ENCODE data around the gene SLC35A5. TPM values are rescaled to one million over a fixed set of nuclear protein-coding genes. Genes with fewer than 3 reads are reported as not detected.

SLC35A5 gene
- total and polyA plus RNA-seq, 2 of the 13 experiments (the other 11 are each of a cell fraction or from before 2014, with no cell fraction given): 15.5 to 26.5 TPM

- TF ChIP-seq GFI1 (CRISPR knock-in tag; IDR thresholded peaks at IDR 0.05; ENCODE audit: borderline replicate concordance) (no peak), ZFY (CRISPR knock-in tag; IDR thresholded peaks at IDR 0.05) (no peak; the same call in 1 of the 2 replicates), ZBTB42 (CRISPR knock-in tag; IDR thresholded peaks at IDR 0.05) (no peak), ONECUT2 (CRISPR knock-in tag; IDR thresholded peaks at IDR 0.05) (no peak), MIER3 (CRISPR knock-in tag; IDR thresholded peaks at IDR 0.05; ENCODE audit: borderline replicate concordance) (no peak), POLR2G (IDR thresholded peaks at IDR 0.05; ENCODE audit: low read depth, low read length) (no peak), SIX4 (CRISPR knock-in tag; IDR thresholded peaks at IDR 0.05) (no peak), ZNF317 (CRISPR knock-in tag; IDR thresholded peaks at IDR 0.05) (no peak), HES4 (CRISPR knock-in tag; IDR thresholded peaks at IDR 0.05; ENCODE audit: borderline replicate concordance) (no peak), CREB1 (IDR thresholded peaks at IDR 0.05) (peak; percentile 83), CREB1 (CRISPR knock-in tag; IDR thresholded peaks at IDR 0.05) (peak; percentile 95), ZBED4 (CRISPR knock-in tag; IDR thresholded peaks at IDR 0.05; ENCODE audit: borderline replicate concordance) (no peak), ZNF143 (CRISPR knock-in tag; IDR thresholded peaks at IDR 0.05) (no peak), KDM5A (IDR thresholded peaks at IDR 0.05; ENCODE audit: borderline replicate concordance, low read length) (peak; percentile 57; the same call in 1 of the 2 replicates), SP5 (CRISPR knock-in tag; IDR thresholded peaks at IDR 0.05; ENCODE audit: borderline replicate concordance, low read depth) (no peak), AGO2 (optimal IDR thresholded peaks at IDR 0.05; ENCODE audit: low read depth, low read length) (no peak), ZBTB1 (CRISPR knock-in tag; IDR thresholded peaks at IDR 0.05; ENCODE audit: borderline replicate concordance) (no peak), E2F5 (CRISPR knock-in tag; conservative IDR thresholded peaks at IDR 0.05) (no peak), CREB3 (CRISPR knock-in tag; IDR thresholded peaks at IDR 0.05) (no peak), ZSCAN22 (CRISPR knock-in tag; IDR thresholded peaks at IDR 0.05) (no peak)
- TF ChIP-seq, protein P1, sequence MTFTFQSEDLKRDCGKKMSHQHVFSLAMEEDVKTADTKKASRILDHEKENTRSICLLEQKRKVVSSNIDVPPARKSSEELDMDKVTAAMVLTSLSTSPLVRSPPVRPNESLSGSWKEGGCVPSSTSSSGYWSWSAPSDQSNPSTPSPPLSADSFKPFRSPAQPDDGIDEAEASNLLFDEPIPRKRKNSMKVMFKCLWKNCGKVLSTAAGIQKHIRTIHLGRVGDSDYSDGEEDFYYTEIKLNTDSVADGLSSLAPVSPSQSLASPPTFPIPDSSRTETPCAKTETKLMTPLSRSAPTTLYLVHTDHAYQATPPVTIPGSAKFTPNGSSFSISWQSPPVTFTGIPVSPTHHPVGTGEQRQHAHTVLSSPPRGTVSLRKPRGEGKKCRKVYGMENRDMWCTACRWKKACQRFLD (CRISPR knock-in tag; IDR thresholded peaks at IDR 0.05; ENCODE audit: borderline replicate concordance): no peak
- TF ChIP-seq, protein P2, sequence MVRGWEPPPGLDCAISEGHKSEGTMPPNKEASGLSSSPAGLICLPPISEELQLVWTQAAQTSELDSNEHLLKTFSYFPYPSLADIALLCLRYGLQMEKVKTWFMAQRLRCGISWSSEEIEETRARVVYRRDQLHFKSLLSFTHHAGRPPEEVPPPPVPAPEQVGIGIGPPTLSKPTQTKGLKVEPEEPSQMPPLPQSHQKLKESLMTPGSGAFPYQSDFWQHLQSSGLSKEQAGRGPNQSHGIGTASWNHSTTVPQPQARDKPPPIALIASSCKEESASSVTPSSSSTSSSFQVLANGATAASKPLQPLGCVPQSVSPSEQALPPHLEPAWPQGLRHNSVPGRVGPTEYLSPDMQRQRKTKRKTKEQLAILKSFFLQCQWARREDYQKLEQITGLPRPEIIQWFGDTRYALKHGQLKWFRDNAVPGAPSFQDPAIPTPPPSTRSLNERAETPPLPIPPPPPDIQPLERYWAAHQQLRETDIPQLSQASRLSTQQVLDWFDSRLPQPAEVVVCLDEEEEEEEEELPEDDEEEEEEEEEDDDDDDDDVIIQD (CRISPR knock-in tag; IDR thresholded peaks at IDR 0.05; ENCODE audit: low read depth): 0 out of 2 replicates have a peak, but pooled peaks have one; percentile 13
Observed at GRCh38 chr3:112560721-112561483, 943 bp upstream of the SLC35A5 start (continued).

Measured in HepG2 (cell line).